GM12892 (cell line): ENCODE measurements around the gene RNF114.

Experiments
- POLR2AphosphoS5 ChIP-seq: IDR thresholded peaks from 2 replicates; pipeline ENCODE4 v1.6.1; 2011; ENCODE audit warnings: low read depth, low read length, control low read depth
- TAF1 ChIP-seq: IDR thresholded peaks from 2 replicates; pipeline ENCODE4 v1.6.1; 2011; ENCODE audit warnings: low read depth, mild to moderate bottlenecking, control low read depth, low read length, borderline replicate concordance

DNA sequence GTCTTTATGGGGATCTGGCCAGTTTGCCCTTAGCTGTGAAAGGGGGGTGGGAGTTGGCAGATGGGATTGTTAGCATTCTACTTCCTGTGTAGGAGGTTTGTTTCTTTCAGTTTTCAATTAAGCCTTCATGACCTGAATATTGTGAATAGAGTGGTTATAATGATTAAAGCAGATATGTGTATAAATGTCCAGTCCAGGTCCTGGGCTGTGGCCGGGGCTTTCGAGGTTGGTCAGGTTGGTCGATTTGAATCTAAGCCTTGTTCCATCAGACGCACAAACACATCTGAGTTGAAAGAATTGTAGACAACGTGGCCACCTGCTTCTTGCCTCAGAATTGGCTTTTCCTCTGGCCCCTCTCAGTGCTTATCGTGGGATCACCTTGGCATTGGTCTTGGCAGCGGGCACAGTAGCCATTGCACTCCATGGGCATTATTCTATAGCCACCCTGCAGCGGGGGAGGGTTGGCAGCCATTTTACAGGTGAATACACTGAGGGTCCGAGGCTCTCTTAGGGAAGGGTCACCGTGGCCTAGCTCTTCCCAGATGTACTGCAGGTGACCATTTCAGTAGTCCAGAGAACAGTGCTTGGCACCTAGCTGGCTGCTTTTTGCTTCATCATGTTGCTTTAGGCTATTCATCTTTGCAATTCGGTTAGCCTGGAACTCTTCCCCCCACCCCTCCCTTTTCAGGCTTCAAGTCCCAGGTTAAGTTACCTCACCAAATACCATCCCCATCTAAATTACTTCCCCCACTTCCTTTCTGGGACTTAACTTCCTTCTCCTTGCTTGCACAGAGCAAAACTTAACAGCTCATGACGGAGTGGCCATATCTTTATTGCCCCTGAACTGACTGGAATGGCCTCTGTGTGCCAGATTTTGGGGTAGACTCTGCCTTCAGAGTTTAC is 1.1 kb downstream of the RNF114 start:
- TF ChIP-seq TAF1, result no peak
- TF ChIP-seq POLR2AphosphoS5, result no peak
